Heart right ventricle (tissue), 16 donors: ENCODE data around the gene NEK11. TPM values are rescaled to one million over a fixed set of nuclear protein-coding genes. Genes with fewer than 3 reads are reported as not detected.

Experiments
- ATAC-seq, 8 donors: fragments of 200-7000 bp; cut with Tn5 transposase; one replicate each; pipeline ENCODE4 v1.9.1; 2020; ENCODE audit warnings: mild to moderate bottlenecking in 8 of 8, moderate library complexity in 8 of 8, moderate number of reproducible peaks in 1 of 8
- DNase-seq, 2 donors: peaks; one replicate each; pipeline ENCODE4 v3.0.0-alpha.2; 2020
- H3K27ac ChIP-seq, 10 donors: fragments of 200-600 bp; sonication (generic) in 2 of 10; one replicate each; pipeline versions ENCODE4 v1.5.0 to v1.8.0; 2020 to 2022; ENCODE audit warnings: mild to moderate bottlenecking in 3 of 10
- H3K27me3 ChIP-seq, 7 donors: fragments of 200-600 bp; one replicate each; pipeline ENCODE4 v1.8.0; 2021 to 2022; ENCODE audit warnings: mild to moderate bottlenecking in 2 of 7
- H3K36me3 ChIP-seq, 9 donors: fragments of 200-600 bp; sonication (generic) in 1 of 9; one replicate each; pipeline versions ENCODE4 v1.5.0 to v1.8.0; 2020 to 2022; ENCODE audit warnings: mild to moderate bottlenecking in 2 of 9
- H3K4me1 ChIP-seq, 9 donors: fragments of 200-600 bp; sonication (generic) in 1 of 9; one replicate each; pipeline versions ENCODE4 v1.5.0 to v1.8.0; 2020 to 2022; ENCODE audit warnings: mild to moderate bottlenecking in 4 of 9
- H3K4me3 ChIP-seq, 10 donors: fragments of 200-600 bp; sonication (generic) in 2 of 10; one replicate each; pipeline versions ENCODE4 v1.5.0 to v1.8.0; 2020 to 2022; ENCODE audit warnings: mild to moderate bottlenecking in 7 of 10, moderate library complexity in 2 of 10
- H3K9me3 ChIP-seq, 11 donors: fragments of 200-600 bp in 10 of 11; sonication (generic) in 2 of 11; one replicate each; pipeline versions ENCODE4 v1.5.0 to v1.8.0; 2013 to 2022; ENCODE audit warnings: mild to moderate bottlenecking in 2 of 11, control low read depth in 1 of 11, moderate library complexity in 1 of 11
- CTCF ChIP-seq, 9 donors: fragments of 200-600 bp; sonication (generic) in 2 of 9; IDR thresholded peaks; one replicate each; pipeline versions ENCODE4 v1.5.0 to v1.8.0; 2021 to 2022; ENCODE audit warnings: antibody characterized with exemption in 9 of 9, mild to moderate bottlenecking in 5 of 9, moderate library complexity in 1 of 9
- WGBS, 2 donors: extraction: QIAGEN DNeasy Blood & Tissue Kit; methylation state at CpG; one replicate each; pipeline ENCODE4 v1.1.7; 2013; ENCODE audit warnings: inconsistent platforms in 1 of 2; 5-methylcytosine and 5-hydroxymethylcytosine counted together
- intact Hi-C, 10 donors: fragments of 100-400 bp; cut with DNase I; formaldehyde crosslinking; loops; one replicate each; pipeline versions ENCODE4 v1.11.1 to v1.14.2; 2022
- polyA plus RNA-seq, 2 donors: library from polyadenylated mRNA; stranded (reverse); fragments of 200-250 nt; gene quantifications; one replicate each; pipeline ENCODE4 v1.2.3, GENCODE V29; 2013
- total RNA-seq, 10 donors: library from RNA; stranded (reverse); fragmentation: NEBNext Ultra II Directional in 3 of 10; extraction: Animal tissue kit (Norgen Biotek cat#: 25700) in 3 of 10; gene quantifications; one replicate each; pipeline versions ENCODE4 v1.2.1 to v1.2.4, GENCODE V29; 2021 to 2023
- donor health status: Arrhythmogenic right ventricular cardiomyopathy.
- donor health status: ischemic (EF 13 %, LVEDD 7.1; RV severe dilation, severe dysfunction).
- donor health status: healthy with polysubstance abuse.
- donor health status: DM: no; HTN: yes; CAD: no.
- donor health status: DM: no; HTN: no; CAD: no.
- donor health status: ischemic (EF 25% LVEDD 6.9; RV normal size, moderate dysfunction).
- donor health status: ischemic (EF 25% LVEDD 5.7; RV mildly dilated, moderate dysfunction).
- donor health status: healthy.
- donor health status: DM: yes; HTN: yes; CAD: no.
- donor health status: Ischemic cardiomyopathy.
- donor health status: ischemic (EF 35%, LVEDD 5.7; RV mildly dilated, moderate dysfunction).
- donor health status: nonischemic (EF 11% LVEDD 7.7; RV severe dilation, severe dysfunction).
- donor health status: DM: yes; HTN: yes; CAD: no.
- donor health status: PGD.
- donor health status: ischemic (EF 29% LVEDD 5.4; RV normal size, mild dysfunction).
- donor health status: nonischemic (EF 23%, LVEDD 6.1; RV moderate dilation, normal function).

NEK11 gene
- total and polyA plus RNA-seq, 12 donors, result 0.88 to 3.7 (median 1.9) TPM

- intact Hi-C loops, result no loop called here
- WGBS, 2 donors, result 88 to 93% methylated on average over 3 of the region's 3 CpGs
- Histone ChIP-seq H3K4me1 (peaks cover 0 to 16% (median 6%) of the 10 kb centered on the region in 9 donors), H3K27ac (no peak overlapping the region), H3K36me3 (no peaks in the 10 kb centered on the region), H3K27me3 (no peaks in the 10 kb centered on the region), H3K4me3 (no peak overlapping the region), H3K9me3 (peaks cover 0 to 8% (median 0%) of the 10 kb centered on the region in 11 donors)
- ATAC-seq, result no peak
- no peak for DNase-seq
- no peak for TF ChIP-seq CTCF (IDR thresholded peaks at IDR 0.05)
Observed at GRCh38 chr3:131285456-131285855, 258.8 kb downstream of the NEK11 start.

- ATAC-seq (no peak), DNase-seq (no peak)
- no peaks in the 10 kb centered on the region for H3K4me1 ChIP-seq
- peaks cover 0 to 8% (median 0%) of the 10 kb centered on the region in 11 donors for H3K9me3 ChIP-seq
- no peaks in the 10 kb centered on the region for H3K27me3 ChIP-seq
- H3K4me3 ChIP-seq, result no peak overlapping the region
- intact Hi-C loops, result no loop called here
- no peaks in the 10 kb centered on the region for H3K36me3 ChIP-seq
- no peak for TF ChIP-seq CTCF (IDR thresholded peaks at IDR 0.05)
- 97 to 98% methylated on average over 1 of the region's 1 CpG for WGBS, 2 donors
- H3K27ac ChIP-seq, result no peak overlapping the region
Observed at GRCh38 chr3:131299836-131300235, 273.2 kb downstream of the NEK11 start.

- H3K9me3 ChIP-seq, result peaks cover 0 to 8% (median 0%) of the 10 kb centered on the region in 11 donors
- ATAC-seq (no peak), DNase-seq (no peak)
- TF ChIP-seq CTCF (IDR thresholded peaks at IDR 0.05), result no peak
- intact Hi-C loops, result no loop called here
- H3K4me3 ChIP-seq, result no peak overlapping the region
- H3K27ac ChIP-seq, result no peak overlapping the region
- no peaks in the 10 kb centered on the region for H3K36me3 ChIP-seq
- H3K4me1 ChIP-seq, result no peaks in the 10 kb centered on the region
- H3K27me3 ChIP-seq, result no peaks in the 10 kb centered on the region
Observed at GRCh38 chr3:131303848-131304247, 277.2 kb downstream of the NEK11 start.

GRCh38 chr3:131304890-131305289, 278.2 kb downstream of the NEK11 start:
- WGBS, 2 donors, result 87 to 92% methylated on average over 5 of the region's 5 CpGs
- intact Hi-C loops, result no loop called here

More at GRCh38 chr3:131304890-131305289, 278.2 kb downstream of the NEK11 start:
- ATAC-seq (peak in 1 of 8 donors; percentile 61), DNase-seq (no peak)
- H3K4me3 ChIP-seq, result no peak overlapping the region
- no peak for TF ChIP-seq CTCF (IDR thresholded peaks at IDR 0.05)
- H3K36me3 ChIP-seq, result no peaks in the 10 kb centered on the region
- H3K27me3 ChIP-seq, result no peaks in the 10 kb centered on the region
- H3K4me1 ChIP-seq, result no peaks in the 10 kb centered on the region
- peaks cover 0 to 8% (median 0%) of the 10 kb centered on the region in 11 donors for H3K9me3 ChIP-seq
- no peak overlapping the region for H3K27ac ChIP-seq
